RPMI7951 (cell line): Measurements from ENCODE around the gene MAST4. TPM values are rescaled to one million over a fixed set of nuclear protein-coding genes. Genes with fewer than 3 reads are reported as not detected.

ENCODE experiments used
- DNase-seq: peaks from one replicate; pipeline ENCODE4 v3.0.0-alpha.2; 2012; ENCODE audit warnings: low read depth
- total RNA-seq: library from RNA; depleted of rRNA; stranded (reverse); fragments of >200 nt; shearing (Covaris generic); gene quantifications from 2 replicates; pipeline ENCODE4 v1.2.3, GENCODE V29; 2014

MAST4 gene
- total RNA-seq, 1 experiment from 2014 or later, result 4.8 TPM

DNA sequence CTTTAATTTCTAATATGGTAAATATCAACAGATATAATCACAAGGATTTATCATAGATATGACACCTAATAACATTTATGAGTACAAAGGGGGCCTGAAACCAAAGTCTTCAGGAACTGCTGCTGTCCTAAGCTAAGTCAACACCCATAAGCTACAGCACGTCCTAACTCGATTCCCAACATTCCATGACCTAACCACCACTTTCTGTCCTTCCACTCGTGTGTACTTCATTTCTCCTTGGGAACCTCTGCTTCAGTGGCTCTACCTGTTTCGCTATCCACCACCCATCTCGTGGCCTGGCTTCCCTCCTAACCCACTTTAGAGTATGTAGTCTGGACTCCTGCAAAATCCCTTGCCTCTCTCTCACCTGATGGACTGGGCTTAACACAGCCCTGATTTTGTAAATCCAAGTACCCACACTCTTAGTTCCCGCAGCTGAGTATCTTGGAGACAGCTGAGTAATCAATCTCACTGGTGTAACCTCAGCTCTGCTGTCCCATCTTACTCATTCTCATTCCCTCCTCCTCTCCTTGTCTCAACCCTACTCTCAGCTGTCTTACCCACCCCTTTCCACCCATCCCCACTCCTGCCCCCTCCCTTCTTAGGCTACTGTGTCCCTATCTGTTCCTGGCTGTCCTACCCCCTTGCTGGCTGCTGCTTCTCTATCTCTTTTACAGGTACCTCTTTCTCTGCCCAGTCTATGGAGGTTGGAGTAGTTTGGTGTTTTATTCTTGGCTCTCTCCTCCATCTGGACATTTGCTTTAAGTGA lies 101.8 kb downstream of the MAST4 start:
- no peak for DNase-seq

DNA sequence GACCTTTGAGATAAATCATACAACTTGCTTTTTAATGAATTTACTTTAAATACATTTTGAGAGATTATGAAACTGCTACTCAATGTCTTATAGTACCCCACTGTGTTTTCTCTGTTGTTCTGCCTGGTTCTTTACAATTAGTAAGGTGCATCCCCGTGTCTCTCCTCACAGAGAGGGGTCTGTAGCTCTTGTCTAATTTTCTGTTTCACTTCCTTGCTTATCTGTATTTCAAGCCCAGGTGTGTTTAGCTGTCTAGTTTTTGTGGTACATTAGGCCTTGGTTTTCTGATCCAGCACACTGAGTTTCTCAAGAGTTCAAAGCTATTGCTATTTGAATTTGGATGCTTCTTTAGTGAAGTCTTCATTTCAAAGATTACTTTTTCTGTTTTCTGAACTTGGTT lies 105.1 kb downstream of the MAST4 start:
- DNase-seq, result no peak

DNA sequence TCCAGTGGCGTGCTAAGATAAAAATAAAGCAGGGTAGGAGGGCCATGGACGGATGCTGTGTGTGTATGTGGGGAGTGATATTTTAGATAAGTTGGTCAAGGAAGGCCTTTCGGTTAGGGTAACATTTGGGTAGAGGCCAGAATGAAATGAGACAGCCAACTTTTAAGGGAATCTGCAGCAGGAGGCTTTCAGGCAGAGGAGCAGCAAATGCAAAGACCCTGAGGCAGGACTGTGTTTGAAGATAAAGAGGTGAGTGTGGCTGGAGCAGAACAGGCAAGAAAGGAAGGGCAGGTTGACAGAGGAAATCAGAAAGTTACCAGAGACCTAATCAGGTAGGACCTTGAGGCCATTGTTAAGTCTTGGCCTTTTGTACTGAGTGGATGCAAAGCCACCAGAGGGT lies 106.2 kb downstream of the MAST4 start:
- no peak for DNase-seq

DNA sequence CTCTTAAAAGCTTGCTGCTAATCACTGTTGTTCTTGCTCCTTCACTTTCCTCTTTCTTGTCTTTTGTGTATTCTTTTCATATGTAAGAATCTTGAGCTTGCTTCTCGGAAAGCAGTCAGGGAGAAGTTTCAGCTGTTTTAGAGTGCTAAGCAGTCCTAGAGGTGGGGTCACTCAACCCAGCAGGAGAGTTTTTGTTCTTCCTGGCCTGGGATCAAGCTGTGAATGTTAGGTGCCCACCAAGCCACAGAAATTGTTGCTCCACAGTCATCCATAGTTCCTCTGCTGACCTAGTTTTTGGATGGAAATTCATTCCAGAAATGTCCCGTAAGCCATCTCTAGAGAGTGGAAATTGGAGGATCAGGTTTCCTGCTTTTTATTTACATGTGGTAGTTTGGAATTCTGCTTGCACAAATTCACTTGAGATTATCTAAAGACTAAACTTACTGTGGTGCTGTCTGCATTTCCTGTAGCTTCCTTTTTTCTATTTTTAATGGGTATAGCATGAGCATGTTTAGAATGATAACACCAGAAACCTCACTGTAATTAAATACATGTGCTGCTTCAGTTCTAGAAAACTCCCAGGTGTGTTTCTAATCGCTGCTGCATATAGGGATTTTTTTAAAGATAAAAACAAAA lies 108.7 kb downstream of the MAST4 start:
- no peak for DNase-seq

DNA sequence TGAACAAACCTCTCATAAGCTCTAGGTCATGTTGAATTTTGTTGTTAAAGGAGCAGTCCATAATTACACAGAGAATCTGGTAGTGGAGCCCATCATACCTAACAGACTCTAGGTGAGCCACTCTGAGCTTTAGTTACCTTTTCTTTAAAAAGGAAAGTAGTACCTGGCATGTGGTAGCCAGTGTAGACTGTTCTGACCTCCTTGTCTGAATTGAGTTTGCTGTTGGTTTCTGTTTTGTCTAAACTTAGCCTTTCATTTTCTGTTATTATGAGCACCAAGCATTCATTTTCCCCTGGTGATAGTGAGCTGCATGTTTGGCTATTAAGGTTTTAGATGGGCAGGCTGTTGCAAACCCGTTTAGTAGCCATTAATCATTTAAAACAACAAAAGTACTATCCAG lies 112.2 kb downstream of the MAST4 start:
- no peak for DNase-seq

DNA sequence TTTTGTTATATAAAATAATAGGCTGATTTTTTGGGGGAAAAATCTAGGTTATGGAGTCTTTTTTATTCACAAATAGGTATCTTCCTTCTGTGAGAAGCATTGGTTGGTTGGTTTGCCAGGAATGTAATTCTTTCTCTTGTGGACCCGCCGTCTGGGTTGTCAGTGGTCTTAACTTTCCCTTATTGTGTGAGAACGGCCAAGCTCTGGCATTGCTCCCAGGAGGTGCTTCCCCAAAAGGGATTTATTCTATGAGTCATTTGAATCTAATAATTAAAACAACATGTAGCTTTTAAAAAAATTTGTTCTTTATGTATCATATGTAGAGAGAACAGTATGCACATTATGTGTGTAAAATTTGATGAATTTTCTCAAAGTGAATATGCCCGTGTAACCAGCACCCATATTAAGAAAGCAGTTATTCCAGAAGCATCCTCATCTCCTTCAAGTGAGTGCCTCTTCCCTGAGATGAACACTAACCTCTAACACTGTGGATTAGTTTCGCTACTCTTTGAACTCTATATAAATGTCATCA lies 114.4 kb downstream of the MAST4 start:
- peak; percentile 32 for DNase-seq

DNA sequence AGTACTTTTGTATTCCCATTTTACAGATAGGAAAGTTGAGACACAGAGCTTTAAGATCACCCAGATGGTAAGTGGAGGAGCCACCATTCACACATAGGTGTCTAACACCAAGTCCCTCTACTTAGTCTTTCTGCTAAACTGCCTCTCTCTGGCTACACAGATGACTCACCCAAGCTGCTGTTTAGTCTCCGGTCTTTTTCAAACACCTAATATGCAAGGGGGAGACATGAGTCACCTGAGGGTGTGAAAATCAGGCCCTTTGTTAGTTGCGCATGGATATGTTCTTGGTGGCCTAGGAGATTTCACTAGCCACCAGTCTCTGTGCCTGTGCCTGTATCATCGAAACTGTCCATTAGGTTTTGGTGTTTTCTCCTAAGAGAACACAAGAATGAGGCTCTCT lies 117.8 kb downstream of the MAST4 start:
- peak; percentile 20 for DNase-seq

DNA sequence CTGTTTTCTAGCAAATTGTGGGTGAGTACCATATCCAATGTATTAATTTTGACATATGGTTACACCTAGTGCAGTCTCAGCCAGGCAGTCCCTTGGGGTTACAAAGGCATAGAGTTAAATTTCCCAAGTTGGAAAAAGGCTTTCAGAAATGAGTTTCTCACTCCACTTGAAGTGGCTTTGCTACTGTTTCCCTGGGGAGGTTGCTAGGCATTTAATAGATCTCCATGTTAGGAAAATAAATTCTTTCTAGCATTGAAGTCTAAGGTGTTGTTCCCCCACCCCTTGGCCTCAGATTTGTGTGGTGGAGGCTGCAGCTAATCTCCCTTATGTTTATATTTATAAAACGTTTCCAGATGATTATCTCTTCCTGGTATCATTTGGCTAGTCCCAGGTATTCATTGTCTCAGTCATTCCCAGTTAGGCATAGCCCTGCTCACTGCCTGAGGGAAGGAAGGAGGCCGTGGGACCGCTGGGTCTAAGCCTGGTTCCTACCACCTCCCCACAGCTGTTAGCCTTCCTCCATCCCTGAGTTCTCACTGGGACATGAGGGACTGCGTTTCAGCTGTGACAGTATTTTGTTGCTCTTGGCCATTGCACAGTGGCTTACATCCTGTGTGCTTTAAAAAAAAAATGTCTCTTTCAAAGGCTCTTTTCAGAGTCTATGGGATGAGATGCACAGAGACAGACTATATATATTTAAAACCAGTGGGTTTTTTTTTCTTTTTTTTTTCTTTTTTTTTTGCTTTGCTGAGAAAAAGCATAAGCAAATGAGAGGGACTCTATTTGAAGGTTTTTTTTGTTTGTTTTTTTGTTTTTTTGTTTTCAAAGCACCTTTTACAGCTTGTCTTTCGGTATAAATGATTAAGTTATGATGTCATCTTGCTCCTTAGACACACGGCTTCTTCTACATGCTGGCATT lies 121.5 kb downstream of the MAST4 start:
- DNase-seq, result peak; percentile 3

DNA sequence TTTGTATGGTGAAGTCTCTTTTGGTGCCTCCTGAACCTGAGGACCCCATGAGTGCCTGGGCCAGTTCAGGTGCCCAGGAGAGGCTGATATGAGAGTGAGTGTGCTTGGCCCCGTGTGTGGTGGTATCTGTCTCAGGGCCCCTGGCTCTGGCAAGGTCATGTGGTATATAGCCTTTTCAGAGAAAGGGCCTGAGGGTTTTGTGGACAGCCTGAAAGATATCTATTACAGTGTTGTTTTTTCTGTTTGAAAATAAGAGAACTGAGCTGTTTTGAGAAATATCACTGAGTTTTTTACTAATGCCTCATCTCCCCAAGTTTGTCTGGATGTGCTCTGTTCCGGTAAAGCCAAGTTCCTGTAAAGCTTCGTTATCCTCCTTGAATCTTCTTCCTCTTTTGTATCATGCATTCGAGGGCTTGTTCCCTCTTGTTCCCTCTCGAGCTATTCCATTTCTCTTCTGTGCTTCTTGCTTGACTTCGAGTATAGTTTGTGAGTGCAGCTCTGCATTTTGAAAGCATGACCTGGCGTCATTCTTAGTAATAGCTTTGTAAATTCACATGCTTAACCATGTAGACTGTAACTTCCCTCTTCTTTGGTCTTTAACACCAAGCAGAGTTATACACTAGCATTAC lies 122.3 kb downstream of the MAST4 start:
- DNase-seq, result no peak

DNA sequence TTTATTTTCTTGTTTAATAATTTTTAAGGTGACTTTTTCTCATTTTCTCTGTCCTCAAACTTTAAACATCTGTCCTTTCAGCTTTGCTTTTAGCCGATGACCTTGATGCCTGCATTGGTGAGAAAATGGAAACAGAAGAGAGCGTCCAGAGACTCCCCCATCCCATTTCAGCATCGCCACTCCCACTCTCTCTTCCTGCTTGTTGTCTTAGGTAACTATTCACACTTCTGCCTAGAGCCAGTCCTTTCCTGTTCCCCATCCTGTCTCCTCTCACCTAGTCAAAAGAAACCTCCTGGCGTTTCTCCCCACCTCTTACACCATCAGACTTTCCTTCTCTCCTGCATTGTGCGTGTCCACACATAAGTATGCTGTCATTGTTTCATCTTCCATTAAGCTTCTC lies 124.6 kb downstream of the MAST4 start:
- no peak for DNase-seq

DNA sequence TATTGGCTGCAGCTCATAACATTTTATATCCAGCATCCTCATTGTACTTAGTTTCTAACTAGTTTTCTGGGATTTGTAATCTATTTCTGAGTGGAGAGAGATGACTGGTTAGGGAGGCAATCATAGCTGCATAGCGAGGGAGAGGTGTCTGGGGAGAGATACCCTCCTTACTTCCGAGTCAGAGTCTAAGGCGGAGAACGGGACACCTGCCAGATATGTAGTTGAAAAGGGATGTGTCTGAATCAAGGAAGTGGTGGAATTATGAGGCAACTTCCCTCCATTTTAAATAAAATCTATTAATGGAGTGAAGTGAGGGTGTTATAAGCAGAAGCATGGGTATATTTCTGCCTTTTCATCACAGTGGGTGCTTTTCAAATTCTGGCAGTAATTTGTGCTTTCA lies 126.5 kb downstream of the MAST4 start:
- no peak for DNase-seq

DNA sequence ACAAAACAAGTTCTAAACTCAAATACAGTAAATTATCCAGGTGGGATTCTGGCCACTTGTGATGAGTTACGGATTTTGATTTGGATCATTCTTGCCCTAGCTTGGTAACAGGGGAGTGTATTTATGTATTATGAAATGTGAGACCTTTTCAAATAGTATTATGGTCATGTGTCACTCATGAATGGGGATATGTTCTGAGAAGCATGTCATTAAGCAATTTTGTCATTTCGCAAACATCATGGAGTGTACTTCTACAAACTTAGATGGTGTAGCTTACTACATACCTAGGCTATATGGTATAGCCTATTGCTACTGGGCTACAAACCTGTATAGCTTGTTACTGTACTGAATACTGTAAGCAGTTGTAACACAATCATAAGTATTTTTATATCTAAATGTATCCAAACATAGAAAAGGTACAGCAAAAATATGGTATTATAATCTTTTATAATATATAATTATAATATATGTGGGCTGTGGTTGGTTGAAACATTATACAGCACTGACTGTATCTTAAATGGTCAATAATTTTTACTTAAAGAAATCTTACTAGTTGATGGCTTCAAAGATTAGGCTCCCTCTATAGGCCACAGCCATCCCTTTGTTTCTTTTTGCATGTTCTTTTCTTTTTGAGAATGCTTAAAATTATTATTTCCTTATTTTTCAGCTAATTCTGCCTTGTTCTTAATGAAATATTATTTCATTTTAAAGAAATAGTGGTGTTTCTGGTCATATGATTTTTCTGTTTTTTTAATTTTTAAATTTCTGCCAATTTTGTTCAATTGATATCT lies 128.4 kb downstream of the MAST4 start:
- DNase-seq, result no peak

DNA sequence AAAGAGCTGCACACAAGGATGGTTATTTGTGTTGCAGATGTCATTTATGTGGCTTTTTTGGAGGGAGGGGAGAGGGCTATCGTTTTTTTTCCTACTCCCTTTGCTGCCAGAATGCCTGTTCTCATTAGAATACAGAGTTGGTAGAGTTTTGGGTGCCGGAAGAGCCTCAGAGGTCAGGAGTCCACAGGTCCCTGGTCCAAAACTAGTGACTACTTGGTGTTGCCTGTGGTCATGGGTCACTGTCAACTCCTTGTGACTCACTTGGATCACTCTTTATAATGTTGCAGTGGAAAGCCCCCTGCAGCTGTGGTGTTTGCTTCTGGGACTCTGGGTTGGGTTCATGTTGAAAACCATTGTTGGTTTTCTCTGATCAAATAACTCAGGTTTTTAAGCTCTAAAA lies 131.4 kb downstream of the MAST4 start:
- no peak for DNase-seq

DNA sequence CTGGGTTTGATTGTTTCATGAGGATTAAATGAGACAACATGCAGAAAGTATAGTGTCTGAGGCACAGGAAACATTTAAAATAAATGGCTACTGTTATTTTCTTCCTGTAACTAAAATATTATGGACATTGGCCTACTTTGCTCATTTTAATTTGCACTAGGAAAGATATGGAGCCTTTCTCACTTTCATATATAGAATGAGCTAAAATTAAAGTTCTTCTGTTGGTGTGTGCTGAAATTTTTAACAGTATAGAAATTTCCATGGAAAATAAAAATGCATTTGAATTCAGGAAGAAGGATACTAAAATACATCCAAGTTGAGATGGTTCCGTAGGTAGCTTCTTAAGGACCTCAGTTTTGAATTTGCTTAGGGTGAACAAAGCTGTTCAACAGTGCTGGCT lies 131.9 kb downstream of the MAST4 start:
- DNase-seq, result no peak

DNA sequence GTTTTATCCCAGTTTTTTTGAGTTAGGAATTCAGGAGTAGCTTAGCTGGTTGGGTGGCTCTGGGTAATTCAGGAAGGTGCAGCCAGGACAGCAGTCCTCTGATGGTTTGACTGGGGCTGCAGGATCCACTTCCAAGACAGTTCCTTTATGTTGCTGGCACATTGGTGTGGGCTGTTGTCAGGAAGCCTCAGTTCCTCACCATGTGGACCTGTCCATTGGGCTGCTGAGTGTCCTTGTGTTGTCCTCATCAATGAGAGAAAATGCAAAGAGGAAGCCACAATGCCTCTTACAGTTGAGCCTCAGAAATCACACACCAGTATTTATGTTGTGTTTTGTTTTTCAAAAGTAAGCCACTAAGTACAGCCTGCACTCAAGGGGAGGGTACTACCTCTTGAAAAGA lies 140.9 kb downstream of the MAST4 start:
- DNase-seq, result no peak

DNA sequence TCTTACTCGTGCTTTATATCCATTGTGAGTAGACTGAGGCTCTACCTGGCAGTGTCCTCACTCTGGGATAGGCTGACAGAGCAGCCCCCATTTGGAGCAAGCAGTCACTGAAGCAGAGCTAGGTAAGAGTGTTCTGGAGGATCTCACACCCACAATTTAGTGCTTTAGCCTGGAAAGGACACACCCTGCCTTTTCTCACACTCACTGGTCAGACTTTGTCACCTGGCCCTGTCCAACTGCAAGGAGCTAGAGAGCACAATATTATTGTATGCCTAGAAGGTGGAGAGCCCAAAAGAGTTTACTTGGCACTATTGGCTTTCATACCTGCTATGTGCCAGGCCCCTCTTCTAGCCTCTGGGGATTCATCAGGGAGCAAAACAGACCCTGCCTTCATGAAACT lies 141.9 kb downstream of the MAST4 start:
- no peak for DNase-seq

DNA sequence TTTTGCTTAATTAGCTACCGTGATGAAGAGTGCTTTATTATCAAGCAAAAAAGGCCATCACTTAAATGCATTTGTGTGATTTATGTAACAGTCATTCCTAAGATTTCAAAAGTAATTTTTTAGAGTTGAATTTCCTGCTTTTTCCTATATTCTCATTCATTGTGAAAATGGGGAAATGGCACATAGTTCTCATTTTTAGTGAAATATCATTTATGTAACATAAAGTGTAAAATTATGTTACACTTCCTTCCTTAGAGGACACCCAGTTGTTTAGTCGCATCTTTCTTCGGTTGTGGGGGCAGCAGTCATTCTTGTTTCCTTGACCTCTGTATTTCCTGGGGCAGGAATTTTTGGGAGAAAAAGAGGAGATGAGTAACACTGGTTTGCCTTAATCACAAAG lies 142.8 kb downstream of the MAST4 start:
- no peak for DNase-seq

DNA sequence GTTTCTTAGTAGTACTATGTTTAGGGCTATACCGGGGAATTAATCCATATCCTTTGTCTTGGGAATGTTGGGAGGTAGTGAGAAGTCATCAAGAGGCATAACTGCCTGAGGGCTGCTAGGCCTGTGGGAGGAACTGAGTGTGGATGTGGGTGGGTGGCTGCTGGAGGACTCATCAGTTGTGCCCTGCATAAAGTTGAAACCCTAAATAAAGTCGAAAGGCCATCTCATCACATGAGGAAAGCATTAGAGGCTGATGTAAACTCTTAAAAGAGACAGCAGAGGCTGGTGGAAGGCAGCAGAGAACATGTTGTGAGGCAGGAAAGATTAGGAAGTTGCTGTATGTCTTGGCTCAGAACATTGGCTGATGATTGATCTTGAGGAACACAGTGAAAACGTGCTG lies 143.8 kb downstream of the MAST4 start:
- DNase-seq, result peak; percentile 3

DNA sequence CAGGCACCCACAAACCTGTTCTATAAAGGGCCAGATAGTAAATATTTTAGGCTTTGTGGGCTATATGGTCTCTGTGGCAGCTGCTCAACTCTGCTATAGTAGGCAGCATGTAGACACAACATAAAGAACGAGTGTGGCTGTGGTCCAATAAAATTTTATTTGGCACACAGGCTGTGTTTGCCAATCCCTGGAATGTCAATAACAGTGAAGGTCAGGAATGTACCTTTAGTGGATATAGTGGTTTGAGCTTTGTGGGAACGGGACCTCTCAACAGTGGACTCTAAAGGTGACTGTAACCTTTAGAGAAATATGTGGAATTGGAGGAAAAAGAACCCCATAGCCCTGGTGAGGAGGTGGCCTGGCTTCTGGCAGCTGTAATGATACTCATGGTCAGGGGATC lies 145.2 kb downstream of the MAST4 start:
- no peak for DNase-seq

DNA sequence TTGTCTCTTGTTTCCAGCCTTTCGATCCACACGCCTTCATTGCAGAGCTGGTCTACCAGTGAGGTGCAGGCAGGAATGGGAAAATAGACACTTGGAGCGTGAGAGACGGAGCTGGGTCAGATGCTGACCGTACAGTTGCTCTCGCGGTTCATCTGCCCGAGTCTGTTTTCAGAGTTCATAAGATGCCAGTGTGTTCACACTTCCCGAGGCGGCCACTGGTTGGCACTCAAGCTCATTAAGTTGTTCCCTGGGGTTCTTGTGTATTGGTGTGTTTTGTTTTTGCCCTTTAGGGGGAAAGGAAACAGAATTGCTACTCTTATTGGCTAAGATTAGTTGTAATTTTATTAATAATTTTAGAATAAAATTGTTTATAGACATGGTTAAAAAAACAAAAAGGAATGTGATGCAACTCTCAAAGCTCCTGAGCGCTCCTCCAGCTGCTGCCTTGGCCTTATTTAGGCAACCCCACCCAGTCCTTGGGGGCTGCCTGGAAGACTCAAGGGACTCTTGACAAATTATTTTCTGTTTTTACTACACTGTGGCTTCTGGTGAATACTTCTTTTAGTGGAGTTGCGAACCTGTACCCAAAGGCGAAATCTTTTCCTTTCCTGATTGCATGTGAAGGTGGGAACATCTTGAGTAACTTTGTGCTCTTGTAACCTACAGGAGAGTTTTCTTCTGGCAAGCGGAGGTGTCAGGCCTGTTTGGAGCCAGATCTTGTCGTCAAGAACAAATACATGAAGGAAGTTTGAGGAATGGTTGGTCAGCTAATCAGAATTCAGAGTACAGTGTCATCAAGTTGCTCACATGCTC lies 146.1 kb downstream of the MAST4 start:
- DNase-seq, result peak; percentile 20
